HEK293T (cell line): ENCODE data around the gene ELF2.

Source experiments
- BHLHE40 ChIP-seq: fragments of 450-650 bp; IDR thresholded peaks from 2 replicates; pipeline ENCODE4 v1.6.1; 2016; ENCODE audit warnings: mild to moderate bottlenecking, moderate library complexity, borderline replicate concordance
- CTBP1 ChIP-seq: fragments of 450-650 bp; IDR thresholded peaks from 2 replicates; pipeline ENCODE4 v1.6.1; 2016; ENCODE audit warnings: borderline replicate concordance
- ELF4 ChIP-seq: fragments of 450-650 bp; IDR thresholded peaks from 2 replicates; pipeline ENCODE4 v1.6.1; 2017; ENCODE audit warnings: antibody characterized with exemption
- FOXA1 ChIP-seq: fragments of 450-650 bp; IDR thresholded peaks from 2 replicates; pipeline ENCODE4 v1.6.1; 2016; ENCODE audit warnings: mild to moderate bottlenecking
- FOXK2 ChIP-seq: fragments of 450-650 bp; IDR thresholded peaks from 2 replicates; pipeline ENCODE4 v1.6.1; 2016; ENCODE audit warnings: mild to moderate bottlenecking
- FOXM1 ChIP-seq: fragments of 450-650 bp; IDR thresholded peaks from 2 replicates; pipeline ENCODE4 v1.6.1; 2017; ENCODE audit warnings: mild to moderate bottlenecking, borderline replicate concordance
- HDGF ChIP-seq: fragments of 450-650 bp; IDR thresholded peaks from 2 replicates; pipeline ENCODE4 v1.6.1; 2017; ENCODE audit warnings: antibody characterized with exemption, borderline replicate concordance
- L3MBTL2 ChIP-seq: fragments of 450-650 bp; conservative IDR thresholded peaks from 2 replicates; pipeline ENCODE4 v1.6.1; 2016; ENCODE audit warnings: mild to moderate bottlenecking
- NFRKB ChIP-seq: fragments of 450-650 bp; IDR thresholded peaks from 2 replicates; pipeline ENCODE4 v1.6.1; 2016; ENCODE audit warnings: mild to moderate bottlenecking, moderate library complexity
- PKNOX1 ChIP-seq: fragments of 450-650 bp; IDR thresholded peaks from 2 replicates; pipeline ENCODE4 v1.6.1; 2016
- SP1 ChIP-seq: fragments of 450-650 bp; IDR thresholded peaks from 2 replicates; pipeline ENCODE4 v1.6.1; 2017
- SUZ12 ChIP-seq: fragments of 450-650 bp; IDR thresholded peaks from 2 replicates; pipeline ENCODE4 v1.6.1; 2016; ENCODE audit warnings: mild to moderate bottlenecking
- TARDBP ChIP-seq: fragments of 450-650 bp; IDR thresholded peaks from 2 replicates; pipeline ENCODE4 v1.6.1; 2016
- ZNF384 ChIP-seq: fragments of 450-650 bp; IDR thresholded peaks from 2 replicates; pipeline ENCODE4 v1.6.1; 2016

GRCh38 chr4:139210486-139210885 lies 33.5 kb upstream of the ELF2 start:
- no peak for TF ChIP-seq FOXK2
- TF ChIP-seq HDGF = no peak
- no peak for TF ChIP-seq BHLHE40
- TF ChIP-seq SP1 = no peak
- TF ChIP-seq FOXA1 = no peak
- no peak for TF ChIP-seq ZNF384
- no peak for TF ChIP-seq ELF4
- no peak for TF ChIP-seq SUZ12
- no peak for TF ChIP-seq PKNOX1
- TF ChIP-seq NFRKB = no peak
- TF ChIP-seq TARDBP = no peak
- TF ChIP-seq FOXM1 = no peak
- TF ChIP-seq L3MBTL2 = no peak
- TF ChIP-seq CTBP1 = no peak
